ENCODE data around the gene PTF1A.

DNA sequence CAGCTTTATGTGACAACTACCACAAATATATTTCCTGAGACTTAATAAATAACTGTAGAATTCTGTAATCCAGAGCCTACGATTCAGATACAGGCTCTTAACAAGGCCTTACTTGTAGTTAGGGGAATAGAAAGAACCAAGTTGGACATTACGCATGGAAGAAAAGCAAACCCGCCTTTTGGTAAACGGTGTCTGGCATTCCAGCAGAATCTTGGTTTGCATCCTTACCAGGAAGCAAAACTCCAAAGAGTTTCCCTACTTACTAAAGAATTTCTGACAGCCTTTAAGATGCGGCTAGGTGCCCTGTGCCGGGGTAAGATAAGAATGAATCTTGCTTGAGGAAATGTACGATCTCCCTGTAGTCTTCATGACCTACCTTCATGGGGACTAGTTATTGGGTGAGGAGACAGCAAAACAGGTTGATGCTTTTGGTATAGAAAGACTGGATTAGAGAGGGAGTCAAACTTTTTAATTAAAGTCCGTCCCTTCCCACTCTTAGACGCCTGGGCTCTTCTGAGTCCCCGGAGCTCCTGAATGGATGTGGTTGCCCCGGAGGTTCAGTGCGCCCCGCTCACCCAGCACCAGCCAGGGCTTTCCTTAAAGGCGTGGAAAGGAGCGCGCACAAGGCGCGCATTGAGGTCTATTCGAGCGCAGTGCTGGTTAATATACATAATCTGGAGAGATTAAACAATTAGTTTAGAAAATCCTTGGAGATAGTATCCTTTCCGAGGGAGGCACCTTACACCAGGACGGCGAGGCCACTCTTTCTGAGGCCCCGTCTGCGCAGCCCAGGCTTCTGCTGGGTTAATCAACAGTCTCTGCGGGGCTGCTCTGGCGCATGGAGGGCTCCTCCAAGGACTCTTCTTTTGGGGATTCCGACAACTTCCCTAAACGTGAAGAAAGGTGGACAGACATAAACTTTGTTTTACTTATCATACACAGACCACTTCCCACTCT, 11.5 kb downstream of the PTF1A start:
- TF ChIP-seq POLR2A (IDR thresholded peaks at IDR 0.05), result no peak
- TF ChIP-seq, protein P1, sequence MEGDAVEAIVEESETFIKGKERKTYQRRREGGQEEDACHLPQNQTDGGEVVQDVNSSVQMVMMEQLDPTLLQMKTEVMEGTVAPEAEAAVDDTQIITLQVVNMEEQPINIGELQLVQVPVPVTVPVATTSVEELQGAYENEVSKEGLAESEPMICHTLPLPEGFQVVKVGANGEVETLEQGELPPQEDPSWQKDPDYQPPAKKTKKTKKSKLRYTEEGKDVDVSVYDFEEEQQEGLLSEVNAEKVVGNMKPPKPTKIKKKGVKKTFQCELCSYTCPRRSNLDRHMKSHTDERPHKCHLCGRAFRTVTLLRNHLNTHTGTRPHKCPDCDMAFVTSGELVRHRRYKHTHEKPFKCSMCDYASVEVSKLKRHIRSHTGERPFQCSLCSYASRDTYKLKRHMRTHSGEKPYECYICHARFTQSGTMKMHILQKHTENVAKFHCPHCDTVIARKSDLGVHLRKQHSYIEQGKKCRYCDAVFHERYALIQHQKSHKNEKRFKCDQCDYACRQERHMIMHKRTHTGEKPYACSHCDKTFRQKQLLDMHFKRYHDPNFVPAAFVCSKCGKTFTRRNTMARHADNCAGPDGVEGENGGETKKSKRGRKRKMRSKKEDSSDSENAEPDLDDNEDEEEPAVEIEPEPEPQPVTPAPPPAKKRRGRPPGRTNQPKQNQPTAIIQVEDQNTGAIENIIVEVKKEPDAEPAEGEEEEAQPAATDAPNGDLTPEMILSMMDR (IDR thresholded peaks at IDR 0.05), result no peak
